Erythroblast (primary cell): ENCODE measurements around the gene PTPRA.

ENCODE experiments used
- GATA1 ChIP-seq: IDR thresholded peaks from 2 replicates; pipeline ENCODE4 v1.6.1; 2011; ENCODE audit warnings: low read depth, mild to moderate bottlenecking, control low read depth, low read length, moderate library complexity
- POLR2A ChIP-seq: IDR thresholded peaks from 2 replicates; pipeline ENCODE4 v1.6.1; 2011; ENCODE audit warnings: mild to moderate bottlenecking, low read length

DNA sequence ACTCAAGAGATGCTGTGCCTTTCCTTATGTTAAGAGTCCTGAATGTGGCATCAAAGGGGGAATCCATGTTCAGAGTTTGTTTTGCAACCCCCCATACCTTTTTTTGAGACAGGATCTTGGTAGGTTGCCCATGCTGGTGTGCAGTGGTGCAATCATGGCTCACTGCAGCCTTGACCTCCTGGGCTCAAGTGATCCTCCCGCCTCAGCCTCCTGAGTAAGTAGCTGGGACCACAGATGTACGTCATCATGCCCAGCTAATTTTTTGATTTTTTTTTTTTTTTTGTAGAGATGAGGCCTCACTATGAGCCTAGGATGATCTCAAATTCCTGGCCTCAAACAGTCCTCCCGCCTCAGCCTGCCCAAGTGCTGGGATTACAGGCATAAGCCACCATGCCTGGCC is 16.5 kb downstream of the PTPRA start:
- no peak for TF ChIP-seq POLR2A
- TF ChIP-seq GATA1 = no peak
